H9 (cell line): ENCODE results near the gene PLAC1. TPM values are rescaled to one million over a fixed set of nuclear protein-coding genes. Genes with fewer than 3 reads are reported as not detected.

Experiments used
- DNase-seq: peaks from one replicate; pipeline ENCODE4 v3.0.0-alpha.2; 2017
- H2AFZ ChIP-seq: one replicate; pipeline ENCODE4 v1.6.1; 2013; ENCODE audit warnings: mild to moderate bottlenecking, low read length, control low read depth, moderate library complexity
- H2AK5ac ChIP-seq: 2 replicates; pipeline ENCODE4 v1.6.1; 2013; ENCODE audit warnings: low read length, control low read depth, mixed read lengths; ENCODE audit not compliant: insufficient read length
- H2BK120ac ChIP-seq: one replicate; pipeline ENCODE4 v1.6.1; 2013; ENCODE audit warnings: low read depth, mild to moderate bottlenecking, low read length, control low read depth, inconsistent platforms; ENCODE audit not compliant: poor library complexity, severe bottlenecking
- H2BK12ac ChIP-seq: 2 replicates; pipeline ENCODE4 v1.6.1; 2013; ENCODE audit warnings: low read length, control low read depth, mixed read lengths, low read depth; ENCODE audit not compliant: insufficient read length
- H2BK15ac ChIP-seq: 2 replicates; pipeline ENCODE4 v1.6.1; 2013; ENCODE audit warnings: low read depth, low read length, control low read depth
- H2BK20ac ChIP-seq: one replicate; pipeline ENCODE4 v1.6.1; 2013; ENCODE audit warnings: low read depth, mild to moderate bottlenecking, low read length, control low read depth, inconsistent platforms; ENCODE audit not compliant: poor library complexity, severe bottlenecking
- H2BK5ac ChIP-seq: 2 replicates; pipeline ENCODE4 v1.6.1; 2013; ENCODE audit warnings: low read length, control low read depth, mixed read lengths; ENCODE audit not compliant: insufficient read length
- H3K14ac ChIP-seq: 2 replicates; pipeline ENCODE4 v1.6.1; 2013; ENCODE audit warnings: low read length, control low read depth; ENCODE audit not compliant: insufficient read depth
- H3K18ac ChIP-seq: 2 replicates; pipeline ENCODE4 v1.6.1; 2013; ENCODE audit warnings: low read depth, mild to moderate bottlenecking, mixed read lengths, low read length, control low read depth; ENCODE audit not compliant: insufficient read length
- H3K23ac ChIP-seq: 2 replicates; pipeline ENCODE4 v1.6.1; 2013; ENCODE audit warnings: low read length, control low read depth, mixed read lengths, low read depth; ENCODE audit not compliant: insufficient read length
- H3K23me2 ChIP-seq: 2 replicates; pipeline ENCODE4 v1.6.1; 2013; ENCODE audit warnings: low read depth, mild to moderate bottlenecking, mixed read lengths, low read length, control low read depth; ENCODE audit not compliant: insufficient read length, poor library complexity, severe bottlenecking
- H3K27ac ChIP-seq: 2 replicates; pipeline ENCODE4 v1.5.1; 2013; ENCODE audit warnings: low read length, control low read depth, mixed read lengths, low read depth; ENCODE audit not compliant: insufficient read length
- H3K27me3 ChIP-seq: 2 replicates; pipeline ENCODE4 v1.6.1; 2013; ENCODE audit warnings: low read length, control low read depth, inconsistent platforms; ENCODE audit not compliant: insufficient read depth
- H3K4ac ChIP-seq: 2 replicates; pipeline ENCODE4 v1.6.1; 2013; ENCODE audit warnings: low read depth, mild to moderate bottlenecking, control low read depth, inconsistent platforms, low read length, moderate library complexity
- H3K4me1 ChIP-seq: 2 replicates; pipeline ENCODE4 v1.6.1; 2013; ENCODE audit warnings: low read length, control low read depth, inconsistent platforms; ENCODE audit not compliant: insufficient read depth
- H3K4me2 ChIP-seq: 2 replicates; pipeline ENCODE4 v1.6.1; 2013; ENCODE audit warnings: low read length, control low read depth, mixed read lengths; ENCODE audit not compliant: insufficient read length, insufficient read depth
- H3K56ac ChIP-seq: 2 replicates; pipeline ENCODE4 v1.6.1; 2013; ENCODE audit warnings: low read depth, mild to moderate bottlenecking, mixed read lengths, low read length, control low read depth; ENCODE audit not compliant: insufficient read length
- H3K79me1 ChIP-seq: 2 replicates; pipeline ENCODE4 v1.6.1; 2013; ENCODE audit warnings: low read depth, mild to moderate bottlenecking, moderate library complexity, low read length, control low read depth, inconsistent platforms; ENCODE audit not compliant: insufficient read depth, poor library complexity, severe bottlenecking
- H3K79me2 ChIP-seq: 2 replicates; pipeline ENCODE4 v1.6.1; 2013; ENCODE audit warnings: low read length, control low read depth, inconsistent platforms; ENCODE audit not compliant: insufficient read depth
- H3K9ac ChIP-seq: 2 replicates; pipeline ENCODE4 v1.6.1; 2013; ENCODE audit warnings: low read length, control low read depth, mixed read lengths; ENCODE audit not compliant: insufficient read length; ENCODE audit errors: extremely low read depth
- H3K9me3 ChIP-seq: one replicate; pipeline ENCODE4 v1.6.1; 2013; ENCODE audit warnings: low read depth, low read length, inconsistent platforms; ENCODE audit not compliant: control insufficient read depth
- H3T11ph ChIP-seq: one replicate; pipeline ENCODE4 v1.6.1; 2013; ENCODE audit warnings: mild to moderate bottlenecking, low read length, control low read depth, inconsistent platforms
- H4K20me1 ChIP-seq: one replicate; pipeline ENCODE4 v1.6.1; 2013; ENCODE audit not compliant: control insufficient read depth, insufficient read length, insufficient read depth
- H4K5ac ChIP-seq: 2 replicates; pipeline ENCODE4 v1.6.1; 2013; ENCODE audit warnings: low read depth, mild to moderate bottlenecking, mixed read lengths, low read length, control low read depth; ENCODE audit not compliant: insufficient read length
- H4K8ac ChIP-seq: replicated peaks from 2 replicates; pipeline ENCODE4 v1.6.1; 2013; ENCODE audit warnings: low read length, control low read depth, mixed read lengths, low read depth; ENCODE audit not compliant: insufficient read length
- H4K91ac ChIP-seq: 2 replicates; pipeline ENCODE4 v1.6.1; 2013; ENCODE audit warnings: low read depth, mild to moderate bottlenecking, moderate library complexity, mixed read lengths, low read length, control low read depth; ENCODE audit not compliant: insufficient read length
- H3K27ac Mint-ChIP-seq, 3 experiments: 2 replicates in 2 of 3; 3 replicates in 1 of 3; pipeline ENCODE4 v1.8.0; 2020 to 2021; ENCODE audit warnings: mixed read lengths in 3 of 3, mild to moderate bottlenecking in 1 of 3, moderate library complexity in 1 of 3
- H3K27me3 Mint-ChIP-seq: 2 replicates; pipeline ENCODE4 v1.8.0; 2021; ENCODE audit warnings: low read depth, mild to moderate bottlenecking, moderate library complexity, mixed read lengths
- H3K36me3 Mint-ChIP-seq, 3 experiments: 2 replicates in 2 of 3; 3 replicates in 1 of 3; pipeline ENCODE4 v1.8.0; 2020 to 2021; ENCODE audit warnings: low read depth in 3 of 3, mixed read lengths in 3 of 3; ENCODE audit not compliant: insufficient read depth in 1 of 3
- H3K4me1 Mint-ChIP-seq, 2 experiments: 2 replicates each; pipeline ENCODE4 v1.8.0; 2020; ENCODE audit warnings: mixed read lengths in 2 of 2
- H3K4me3 Mint-ChIP-seq, 2 experiments: 2 replicates in 1 of 2; 3 replicates in 1 of 2; pipeline ENCODE4 v1.8.0; 2020 to 2021; ENCODE audit warnings: mild to moderate bottlenecking in 2 of 2, mixed read lengths in 2 of 2, moderate library complexity in 1 of 2
- H3K9me3 Mint-ChIP-seq, 2 experiments: 2 replicates in 1 of 2; 3 replicates in 1 of 2; pipeline ENCODE4 v1.8.0; 2020; ENCODE audit warnings: mild to moderate bottlenecking in 2 of 2, mixed read lengths in 2 of 2, moderate library complexity in 1 of 2
- WGBS: extraction: QIAGEN DNeasy Blood & Tissue Kit; methylation state at CpG from one replicate; pipeline ENCODE4 v1.1.7; 2013; ENCODE audit warnings: missing lambda C conversion rate, low lambda C conversion rate, mixed read lengths; ENCODE audit not compliant: insufficient read length; ENCODE audit errors: extremely low coverage; 5-methylcytosine and 5-hydroxymethylcytosine counted together
- total RNA-seq: library from RNA; stranded (reverse); gene quantifications from 2 replicates; pipeline ENCODE4 v1.2.1, GENCODE V29; 2021
- TF ChIP-seq, protein P1 (sequence below): fragments of 200-600 bp; sonication (generic); conservative IDR thresholded peaks from 3 replicates; pipeline ENCODE4 v1.8.0; 2021; ENCODE audit warnings: antibody characterized with exemption, mild to moderate bottlenecking

PLAC1 gene
- total RNA-seq, 1 experiment from 2014 or later: 0.68 TPM

DNA sequence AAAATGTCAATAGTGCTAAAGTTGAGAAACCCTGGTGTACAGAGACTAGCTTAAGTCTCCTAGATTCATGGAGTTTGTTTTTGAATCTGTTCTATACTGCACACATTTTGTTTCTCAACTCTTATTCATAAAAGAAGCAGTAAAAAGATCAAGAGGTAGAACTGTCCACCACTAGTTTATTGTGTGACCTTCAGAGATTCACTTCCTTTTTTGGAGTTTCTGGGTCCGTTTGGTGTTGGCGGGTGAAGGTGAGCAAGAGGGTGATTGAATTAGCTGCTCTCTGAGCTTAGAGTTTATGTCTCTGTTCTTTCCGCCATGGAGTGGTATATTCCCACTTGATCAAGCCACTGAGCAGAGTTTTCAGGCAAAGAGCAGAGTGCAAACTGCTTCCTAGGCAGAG lies 21.4 kb upstream of the PLAC1 start:
- Histone ChIP-seq H3K14ac (no peak overlapping the region), H4K20me1 (no peaks in the 10 kb centered on the region), H3K23ac (no peak overlapping the region), H4K8ac (no peak overlapping the region), H3K27me3 (no peaks in the 10 kb centered on the region), H3K4ac (no peak overlapping the region), H3K56ac (no peak overlapping the region), H3K27ac (no peak overlapping the region), H3K79me1 (no peaks in the 10 kb centered on the region), H4K5ac (no peak overlapping the region), H3K23me2 (no peaks in the 10 kb centered on the region), H3K79me2 (no peaks in the 10 kb centered on the region), H4K91ac (no peak overlapping the region), H2BK5ac (no peak overlapping the region), H2BK15ac (no peak overlapping the region), H3K4me2 (no peak overlapping the region), H2BK12ac (no peak overlapping the region), H3T11ph (no peak overlapping the region), H2AK5ac (no peak overlapping the region), H3K9me3 (no peaks in the 10 kb centered on the region), H2AFZ (no peak overlapping the region), H3K18ac (no peak overlapping the region), H3K9ac (no peak overlapping the region), H3K4me1 (no peaks in the 10 kb centered on the region), H2BK120ac (no peak overlapping the region), H2BK20ac (no peak overlapping the region)
- H3K36me3 Mint-ChIP-seq: no peaks in the 10 kb centered on the region
- H3K27ac Mint-ChIP-seq: no peak overlapping the region
- H3K9me3 Mint-ChIP-seq: peaks cover 4 to 65% of the 10 kb centered on the region in 2 experiments
- H3K4me3 Mint-ChIP-seq: no peak overlapping the region
- H3K4me1 Mint-ChIP-seq: no peaks in the 10 kb centered on the region
- H3K27me3 Mint-ChIP-seq: peaks cover 2% of the 10 kb centered on the region; the same call in 1 of the 2 replicates
- DNase-seq: no peak
- WGBS: no CpG with 5 or more reads among the region's 3 CpGs
- TF ChIP-seq, protein P1, sequence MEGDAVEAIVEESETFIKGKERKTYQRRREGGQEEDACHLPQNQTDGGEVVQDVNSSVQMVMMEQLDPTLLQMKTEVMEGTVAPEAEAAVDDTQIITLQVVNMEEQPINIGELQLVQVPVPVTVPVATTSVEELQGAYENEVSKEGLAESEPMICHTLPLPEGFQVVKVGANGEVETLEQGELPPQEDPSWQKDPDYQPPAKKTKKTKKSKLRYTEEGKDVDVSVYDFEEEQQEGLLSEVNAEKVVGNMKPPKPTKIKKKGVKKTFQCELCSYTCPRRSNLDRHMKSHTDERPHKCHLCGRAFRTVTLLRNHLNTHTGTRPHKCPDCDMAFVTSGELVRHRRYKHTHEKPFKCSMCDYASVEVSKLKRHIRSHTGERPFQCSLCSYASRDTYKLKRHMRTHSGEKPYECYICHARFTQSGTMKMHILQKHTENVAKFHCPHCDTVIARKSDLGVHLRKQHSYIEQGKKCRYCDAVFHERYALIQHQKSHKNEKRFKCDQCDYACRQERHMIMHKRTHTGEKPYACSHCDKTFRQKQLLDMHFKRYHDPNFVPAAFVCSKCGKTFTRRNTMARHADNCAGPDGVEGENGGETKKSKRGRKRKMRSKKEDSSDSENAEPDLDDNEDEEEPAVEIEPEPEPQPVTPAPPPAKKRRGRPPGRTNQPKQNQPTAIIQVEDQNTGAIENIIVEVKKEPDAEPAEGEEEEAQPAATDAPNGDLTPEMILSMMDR: no peak
